Large intestine (tissue), 1 donor: ENCODE results near the gene HAND1. TPM values are rescaled to one million over a fixed set of nuclear protein-coding genes. Genes with fewer than 3 reads are reported as not detected.

Source experiments
- polyA plus RNA-seq: library from polyadenylated mRNA; unstranded; fragments of 120-200 nt; gene quantifications from one replicate; pipeline ENCODE4 v1.2.1, GENCODE V29; 2013

HAND1 gene
- polyA plus RNA-seq, 1 donor = 7.8 TPM

Other genes starting within 250 kb of the HAND1 start
- 39.2 TPM for gene SAP30L, start 32.2 kb downstream of the HAND1 start, polyA plus RNA-seq